ENCODE measurements around the gene RTN4RL1. TPM values are rescaled to one million over a fixed set of nuclear protein-coding genes. Genes with fewer than 3 reads are reported as not detected.

The RTN4RL1 gene
- total RNA-seq, 4 donors from 2014 or later: 1.4 to 4.9 (median 1.9) TPM; not detected in 1

DNA sequence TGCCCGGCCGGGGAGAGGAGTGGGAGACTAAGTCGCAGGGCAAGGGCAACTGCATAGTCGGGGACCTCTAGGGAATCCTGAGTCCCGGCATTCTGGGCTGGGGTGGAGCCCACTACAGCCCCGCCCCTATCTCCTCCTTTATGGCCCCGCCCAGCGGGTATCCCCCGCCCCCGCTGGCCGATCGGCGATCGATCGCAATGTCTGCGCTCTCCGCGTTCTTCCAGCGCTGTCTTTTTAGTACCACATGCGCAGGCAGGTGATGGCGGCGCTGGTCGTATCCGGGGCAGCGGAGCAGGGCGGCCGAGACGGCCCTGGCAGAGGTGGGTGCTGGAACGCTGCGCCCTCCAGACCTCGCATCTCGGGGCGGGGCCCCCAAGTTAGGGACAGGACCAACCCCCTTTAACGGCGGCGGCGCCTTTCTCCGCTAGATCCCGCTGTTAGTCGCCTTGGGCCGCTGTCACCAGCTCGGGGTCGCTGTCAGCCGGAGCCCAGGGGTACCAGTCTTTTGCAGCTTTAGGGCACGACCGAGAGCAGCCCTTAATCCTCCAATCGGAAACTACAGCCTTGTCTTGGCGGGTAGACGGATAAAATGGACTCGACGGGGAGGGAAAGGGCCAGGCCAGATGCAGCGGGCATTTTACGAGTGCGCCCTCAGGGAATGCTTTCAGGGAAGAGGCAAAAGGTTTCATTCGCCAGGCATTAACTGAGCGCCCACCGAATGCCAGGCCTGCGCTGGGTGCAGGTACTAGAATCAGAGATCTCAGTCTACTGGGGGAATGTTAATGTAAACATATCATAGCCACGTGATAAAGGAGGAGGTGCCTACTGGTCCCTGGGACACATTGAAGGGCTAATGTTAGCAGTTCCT, 5.0 kb upstream of the RTN4RL1 start, which contains the start of gene DPH1:
TSS of gene DPH1 (plus strand) at position 243 of the 868 bp plus-strand sequence. CDS start at position 260, 17 bp downstream.
- Histone ChIP-seq H3K9me3 (no peaks in the 10 kb centered on the region), H3K36me3 (no peaks in the 10 kb centered on the region), H3K4me3 (peak within 1 kb of the TSS; percentile 92 to 94), H3K27me3 (no peaks in the 10 kb centered on the region), H3K4me1 (peaks cover 0 to 19% of the 10 kb centered on the region in 2 donors), H3K27ac (peak within 1 kb of the TSS; percentile 52 to 59)
- TF ChIP-seq POLR2A (IDR thresholded peaks at IDR 0.05): peak in 1 of 2 donors; percentile 44
- TF ChIP-seq, protein P1, sequence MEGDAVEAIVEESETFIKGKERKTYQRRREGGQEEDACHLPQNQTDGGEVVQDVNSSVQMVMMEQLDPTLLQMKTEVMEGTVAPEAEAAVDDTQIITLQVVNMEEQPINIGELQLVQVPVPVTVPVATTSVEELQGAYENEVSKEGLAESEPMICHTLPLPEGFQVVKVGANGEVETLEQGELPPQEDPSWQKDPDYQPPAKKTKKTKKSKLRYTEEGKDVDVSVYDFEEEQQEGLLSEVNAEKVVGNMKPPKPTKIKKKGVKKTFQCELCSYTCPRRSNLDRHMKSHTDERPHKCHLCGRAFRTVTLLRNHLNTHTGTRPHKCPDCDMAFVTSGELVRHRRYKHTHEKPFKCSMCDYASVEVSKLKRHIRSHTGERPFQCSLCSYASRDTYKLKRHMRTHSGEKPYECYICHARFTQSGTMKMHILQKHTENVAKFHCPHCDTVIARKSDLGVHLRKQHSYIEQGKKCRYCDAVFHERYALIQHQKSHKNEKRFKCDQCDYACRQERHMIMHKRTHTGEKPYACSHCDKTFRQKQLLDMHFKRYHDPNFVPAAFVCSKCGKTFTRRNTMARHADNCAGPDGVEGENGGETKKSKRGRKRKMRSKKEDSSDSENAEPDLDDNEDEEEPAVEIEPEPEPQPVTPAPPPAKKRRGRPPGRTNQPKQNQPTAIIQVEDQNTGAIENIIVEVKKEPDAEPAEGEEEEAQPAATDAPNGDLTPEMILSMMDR (IDR thresholded peaks at IDR 0.05): peak in 1 of 4 experiments; percentile 52
- intact Hi-C loops (cut with DNase I; ENCODE audit: low total_unique reads): no loop called here
- peak; percentile 85 to 89 for DNase-seq

DNA sequence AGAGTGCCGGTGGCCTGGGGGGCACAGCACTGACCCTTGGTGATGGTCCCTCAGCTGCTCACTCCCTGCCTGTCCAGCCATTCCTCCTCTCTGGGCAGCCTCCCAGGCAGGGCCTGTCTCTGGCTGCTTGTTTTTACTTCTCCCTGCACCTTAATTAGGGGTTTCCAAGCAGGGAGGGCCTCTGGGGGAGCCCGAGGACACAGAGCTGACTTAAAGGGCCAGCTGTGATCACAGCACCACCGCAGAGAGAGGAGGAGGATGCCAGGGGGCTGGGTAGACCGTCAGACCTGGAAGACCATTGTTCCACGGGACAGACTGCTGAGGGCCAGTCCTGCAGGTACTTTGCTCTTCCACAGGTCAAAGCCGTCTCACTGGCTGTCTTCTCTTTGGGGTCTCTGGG, 3.6 kb upstream of the RTN4RL1 start:
- DNase-seq: no peak
- intact Hi-C loops (cut with DNase I; ENCODE audit: low total_unique reads): no loop called here
- H3K27ac ChIP-seq: no peak overlapping the region
- peaks cover 0 to 29% of the 10 kb centered on the region in 2 donors for H3K4me1 ChIP-seq
- no peak overlapping the region for H3K4me3 ChIP-seq
- TF ChIP-seq POLR2A (IDR thresholded peaks at IDR 0.05): no peak
- TF ChIP-seq, protein P1 (IDR thresholded peaks at IDR 0.05): no peak
- no peaks in the 10 kb centered on the region for H3K9me3 ChIP-seq
- no peaks in the 10 kb centered on the region for H3K36me3 ChIP-seq
- H3K27me3 ChIP-seq: no peaks in the 10 kb centered on the region

DNA sequence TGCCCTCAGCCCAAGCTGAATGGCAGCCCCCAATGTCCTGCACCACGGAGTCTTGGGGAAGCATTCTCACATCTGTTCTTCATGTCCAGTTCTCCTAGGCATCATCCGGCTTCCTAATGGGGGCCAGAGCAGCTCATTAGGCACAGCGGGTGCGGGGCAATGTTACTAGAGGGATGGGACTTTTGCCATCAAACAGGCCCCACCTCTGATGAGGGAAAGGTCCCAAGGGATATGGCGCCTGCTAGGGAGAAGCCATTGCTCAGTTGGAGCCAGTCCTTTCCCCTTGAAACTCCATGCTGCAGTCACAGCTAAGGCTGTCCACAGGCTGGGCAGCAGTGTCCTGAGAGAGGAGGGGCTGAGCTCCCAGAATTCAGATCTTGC, 3.1 kb upstream of the RTN4RL1 start:
- intact Hi-C loops (cut with DNase I; ENCODE audit: low total_unique reads): no loop called here
- Histone ChIP-seq H3K4me3 (no peak overlapping the region), H3K27me3 (no peaks in the 10 kb centered on the region), H3K4me1 (peaks cover 0 to 31% of the 10 kb centered on the region in 2 donors), H3K36me3 (no peaks in the 10 kb centered on the region), H3K27ac (no peak overlapping the region), H3K9me3 (no peaks in the 10 kb centered on the region)
- TF ChIP-seq, protein P1 (IDR thresholded peaks at IDR 0.05): no peak
- no peak for TF ChIP-seq POLR2A (IDR thresholded peaks at IDR 0.05)
- no peak for DNase-seq

DNA sequence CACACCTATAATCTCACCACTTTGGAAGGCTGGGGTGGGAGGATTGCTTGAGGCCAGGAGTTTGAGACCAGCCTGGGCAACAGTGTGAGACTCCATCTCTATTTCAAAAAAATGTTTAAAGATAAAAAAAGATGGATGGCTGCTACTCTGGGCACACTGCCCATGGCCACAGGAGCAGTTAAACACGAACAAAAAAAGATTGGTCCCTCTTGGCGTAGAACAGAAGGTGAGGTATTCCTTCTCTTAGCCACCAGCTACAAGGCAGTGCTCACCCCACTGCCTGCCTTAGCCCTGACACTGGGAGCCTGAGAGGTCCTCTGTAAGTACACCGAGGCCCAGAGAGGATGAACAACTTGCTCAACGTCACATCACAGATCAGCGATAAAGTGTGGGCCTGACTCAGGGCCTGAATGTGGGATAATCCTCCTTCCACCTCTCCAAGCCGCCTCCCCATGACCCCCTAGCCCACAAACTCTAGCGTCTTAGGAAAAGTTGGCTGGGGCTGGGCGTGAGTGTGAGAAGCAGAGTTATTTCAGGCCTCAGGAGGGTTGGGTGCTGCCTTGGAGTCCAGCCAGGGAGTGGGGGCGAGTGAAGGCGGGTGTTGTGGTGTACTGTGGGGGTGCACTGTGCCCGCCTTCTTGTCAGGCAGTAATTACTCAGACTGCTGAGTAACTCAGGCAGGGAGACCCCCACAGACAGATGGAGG, 2.5 kb upstream of the RTN4RL1 start:
- Histone ChIP-seq H3K27ac (no peak overlapping the region), H3K9me3 (no peaks in the 10 kb centered on the region), H3K4me1 (peaks cover 0 to 31% of the 10 kb centered on the region in 2 donors), H3K36me3 (no peaks in the 10 kb centered on the region), H3K4me3 (no peak overlapping the region), H3K27me3 (no peaks in the 10 kb centered on the region)
- no peak for DNase-seq
- TF ChIP-seq POLR2A (IDR thresholded peaks at IDR 0.05): no peak
- TF ChIP-seq, protein P1 (IDR thresholded peaks at IDR 0.05): no peak
- intact Hi-C loops (cut with DNase I; ENCODE audit: low total_unique reads): no loop called here
